CD14-positive monocyte (primary cell): Measurements from ENCODE around the gene SLC24A4. TPM values are rescaled to one million over a fixed set of nuclear protein-coding genes. Genes with fewer than 3 reads are reported as not detected.
A peak's percentile ranks its signal among the peaks of the same experiment; 100 is the strongest.

Experiments used
- DNase-seq, 3 donors: peaks; one replicate each; pipeline ENCODE4 v3.0.0-alpha.2; 2011 to 2022
- H2AFZ ChIP-seq: 2 replicates; pipeline ENCODE4 v1.6.0; 2012; ENCODE audit warnings: mild to moderate bottlenecking, low read depth, low read length, inconsistent platforms; ENCODE audit not compliant: insufficient read depth, poor library complexity, severe bottlenecking
- H3K27ac ChIP-seq, 2 donors: 1 replicate in 1 of 2; 2 replicates in 1 of 2; pipeline ENCODE4 v1.5.1; 2012 to 2013; ENCODE audit warnings: low read length in 2 of 2, control low read depth in 1 of 2, inconsistent platforms in 1 of 2, low read depth in 1 of 2, mild to moderate bottlenecking in 1 of 2
- H3K27me3 ChIP-seq, 2 donors: one replicate each; pipeline versions ENCODE4 v1.6.0 to v1.6.1; 2011 to 2013; ENCODE audit warnings: low read length in 2 of 2; ENCODE audit not compliant: control insufficient read depth in 2 of 2, insufficient read depth in 2 of 2
- H3K36me3 ChIP-seq, 2 donors: replicated peaks in 1 of 2; 1 replicate in 1 of 2; 2 replicates in 1 of 2; pipeline versions ENCODE4 v1.5.1 to v1.6.1; 2012 to 2013; ENCODE audit warnings: low read length in 2 of 2, control low read depth in 1 of 2, inconsistent platforms in 1 of 2, mild to moderate bottlenecking in 1 of 2; ENCODE audit not compliant: insufficient read depth in 2 of 2, control insufficient read depth in 1 of 2
- H3K4me1 ChIP-seq, 2 donors: 1 replicate in 1 of 2; 2 replicates in 1 of 2; pipeline versions ENCODE4 v1.5.1 to v1.6.1; 2012 to 2013; ENCODE audit warnings: low read length in 2 of 2, control low read depth in 1 of 2, inconsistent platforms in 1 of 2, mild to moderate bottlenecking in 1 of 2, moderate library complexity in 1 of 2; ENCODE audit not compliant: insufficient read depth in 2 of 2, control insufficient read depth in 1 of 2
- H3K4me2 ChIP-seq: replicated peaks from 2 replicates; pipeline ENCODE3; 2012; ENCODE audit warnings: low read length, moderate library complexity, mild to moderate bottlenecking; ENCODE audit not compliant: poor library complexity, severe bottlenecking; ENCODE audit errors: extremely low read depth
- H3K4me3 ChIP-seq, 3 experiments: fragments of 200-600 bp in 1 of 3; sonication (generic) in 1 of 3; replicated peaks in 1 of 3; 1 replicate in 2 of 3; 2 replicates in 1 of 3; pipeline ENCODE4 v1.5.1; 2011 to 2013; ENCODE audit warnings: low read length in 3 of 3, mild to moderate bottlenecking in 3 of 3, control low read depth in 2 of 3, low read depth in 2 of 3, inconsistent platforms in 1 of 3, moderate library complexity in 1 of 3
- H3K79me2 ChIP-seq: 2 replicates; pipeline ENCODE4 v1.6.0; 2012; ENCODE audit warnings: mild to moderate bottlenecking, control low read depth, inconsistent platforms, low read length, moderate library complexity; ENCODE audit not compliant: insufficient read depth
- H3K9ac ChIP-seq: 2 replicates; pipeline ENCODE4 v1.6.0; 2017; ENCODE audit warnings: low read length, mild to moderate bottlenecking; ENCODE audit not compliant: insufficient read depth, poor library complexity, severe bottlenecking
- H3K9me3 ChIP-seq, 2 donors: replicated peaks in 1 of 2; 1 replicate in 1 of 2; 2 replicates in 1 of 2; pipeline versions ENCODE4 v1.5.1 to v1.6.1; 2012 to 2013; ENCODE audit warnings: low read length in 2 of 2, control low read depth in 1 of 2; ENCODE audit not compliant: control insufficient read depth in 1 of 2, insufficient read depth in 1 of 2
- H4K20me1 ChIP-seq: 2 replicates; pipeline ENCODE4 v1.6.0; 2012; ENCODE audit warnings: mild to moderate bottlenecking, low read length, control low read depth, moderate library complexity; ENCODE audit not compliant: insufficient read depth
- H3K27ac Mint-ChIP-seq, 7 donors: one replicate each; pipeline ENCODE4 v1.8.0; 2020; ENCODE audit warnings: mild to moderate bottlenecking in 7 of 7, mixed read lengths in 7 of 7, moderate library complexity in 6 of 7, inconsistent platforms in 2 of 7
- H3K27me3 Mint-ChIP-seq, 3 donors: one replicate each; pipeline ENCODE4 v1.8.0; 2021 to 2022; ENCODE audit warnings: low read depth in 3 of 3, mild to moderate bottlenecking in 3 of 3, mixed read lengths in 3 of 3, moderate library complexity in 3 of 3, inconsistent platforms in 1 of 3
- H3K36me3 Mint-ChIP-seq, 2 donors: one replicate each; pipeline ENCODE4 v1.8.0; 2020; ENCODE audit warnings: mixed read lengths in 2 of 2, inconsistent platforms in 1 of 2, mild to moderate bottlenecking in 1 of 2
- H3K4me1 Mint-ChIP-seq: one replicate; pipeline ENCODE4 v1.8.0; 2020; ENCODE audit warnings: mild to moderate bottlenecking, mixed read lengths
- H3K4me3 Mint-ChIP-seq, 2 donors: one replicate each; pipeline ENCODE4 v1.8.0; 2020; ENCODE audit warnings: mild to moderate bottlenecking in 2 of 2, mixed read lengths in 2 of 2, moderate library complexity in 1 of 2
- H3K9me3 Mint-ChIP-seq, 7 donors: one replicate each; pipeline ENCODE4 v1.8.0; 2020 to 2022; ENCODE audit warnings: mixed read lengths in 7 of 7, mild to moderate bottlenecking in 6 of 7, moderate library complexity in 6 of 7, inconsistent platforms in 2 of 7
- WGBS: methylation state at CpG from one replicate; pipeline ENCODE4 v1.1.5; 2013; ENCODE audit warnings: missing lambda C conversion rate; ENCODE audit not compliant: insufficient coverage; 5-methylcytosine and 5-hydroxymethylcytosine counted together
- intact Hi-C, 2 donors: fragments of 100-400 bp; cut with micrococcal nuclease; formaldehyde crosslinking; loops; one replicate each; pipeline versions ENCODE4 v1.15.0 to v1.15.1; 2023
- polyA plus RNA-seq, 3 donors: library from polyadenylated mRNA; depleted of rRNA in 1 of 3; unstranded in 2 of 3; stranded (reverse) in 1 of 3; fragments of 300-500 nt in 2 of 3; fragments of >200 nt in 1 of 3; fragmentation: Illumina TruSeq in 2 of 3; gene quantifications; 1 replicate in 2 of 3; 2 replicates in 1 of 3; pipeline ENCODE4 v1.2.3, GENCODE V29; 2012 to 2021
- TF ChIP-seq, protein P1 (sequence below): fragments of 200-600 bp; IDR thresholded peaks from one replicate; pipeline ENCODE4 v1.8.0; 2022; ENCODE audit warnings: antibody characterized with exemption, mild to moderate bottlenecking

The SLC24A4 gene
- polyA plus RNA-seq, 3 donors = 20.0 to 41.9 (median 26.5) TPM

DNA sequence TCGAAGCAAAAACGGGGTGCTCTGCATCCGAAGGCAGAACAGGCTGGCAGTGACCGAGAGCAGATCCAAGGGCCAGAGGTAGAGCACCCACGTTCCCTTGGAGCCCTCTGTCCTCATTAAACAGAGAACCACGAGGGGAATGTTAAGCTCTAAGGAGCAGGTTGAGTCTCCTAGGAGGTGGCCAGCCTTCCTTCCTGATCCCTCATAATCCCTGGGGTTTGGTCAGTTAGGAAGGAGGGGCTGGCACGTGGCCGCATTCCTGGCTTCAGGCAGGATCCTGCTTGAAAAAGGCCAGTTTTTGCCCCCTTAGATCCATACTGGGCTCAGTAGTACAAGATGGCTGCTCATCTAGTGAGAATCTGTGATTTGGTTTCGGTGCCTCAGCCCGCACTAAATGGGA lies 57.2 kb downstream of the SLC24A4 start:
- Histone ChIP-seq H3K4me2 (no peak overlapping the region), H3K4me3 (no peak overlapping the region), H3K27ac (no peak overlapping the region), H3K9ac (no peak overlapping the region), H3K79me2 (no peaks in the 10 kb centered on the region), H3K36me3 (no peaks in the 10 kb centered on the region), H3K27me3 (no peaks in the 10 kb centered on the region), H4K20me1 (no peaks in the 10 kb centered on the region), H3K9me3 (no peaks in the 10 kb centered on the region), H2AFZ (no peak overlapping the region), H3K4me1 (peaks cover 28 to 35% of the 10 kb centered on the region in 2 donors)
- Mint-ChIP-seq H3K27me3 (peaks cover 3 to 16% (median 3%) of the 10 kb centered on the region in 3 donors), H3K27ac (no peak overlapping the region), H3K4me1 (peaks cover 34% of the 10 kb centered on the region), H3K4me3 (no peak overlapping the region), H3K9me3 (no peaks in the 10 kb centered on the region), H3K36me3 (peaks cover 19 to 26% of the 10 kb centered on the region in 2 donors)
- TF ChIP-seq, protein P1, sequence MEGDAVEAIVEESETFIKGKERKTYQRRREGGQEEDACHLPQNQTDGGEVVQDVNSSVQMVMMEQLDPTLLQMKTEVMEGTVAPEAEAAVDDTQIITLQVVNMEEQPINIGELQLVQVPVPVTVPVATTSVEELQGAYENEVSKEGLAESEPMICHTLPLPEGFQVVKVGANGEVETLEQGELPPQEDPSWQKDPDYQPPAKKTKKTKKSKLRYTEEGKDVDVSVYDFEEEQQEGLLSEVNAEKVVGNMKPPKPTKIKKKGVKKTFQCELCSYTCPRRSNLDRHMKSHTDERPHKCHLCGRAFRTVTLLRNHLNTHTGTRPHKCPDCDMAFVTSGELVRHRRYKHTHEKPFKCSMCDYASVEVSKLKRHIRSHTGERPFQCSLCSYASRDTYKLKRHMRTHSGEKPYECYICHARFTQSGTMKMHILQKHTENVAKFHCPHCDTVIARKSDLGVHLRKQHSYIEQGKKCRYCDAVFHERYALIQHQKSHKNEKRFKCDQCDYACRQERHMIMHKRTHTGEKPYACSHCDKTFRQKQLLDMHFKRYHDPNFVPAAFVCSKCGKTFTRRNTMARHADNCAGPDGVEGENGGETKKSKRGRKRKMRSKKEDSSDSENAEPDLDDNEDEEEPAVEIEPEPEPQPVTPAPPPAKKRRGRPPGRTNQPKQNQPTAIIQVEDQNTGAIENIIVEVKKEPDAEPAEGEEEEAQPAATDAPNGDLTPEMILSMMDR = no peak
- 97% methylated on average over 9 of the region's 10 CpGs for WGBS
- no peak for DNase-seq
- intact Hi-C loops = loop anchor here in 1 of 2 donors (10.0 kb wide), 1 partner anchor 75 kb away; no protein-coding TSS in a partner anchor

DNA sequence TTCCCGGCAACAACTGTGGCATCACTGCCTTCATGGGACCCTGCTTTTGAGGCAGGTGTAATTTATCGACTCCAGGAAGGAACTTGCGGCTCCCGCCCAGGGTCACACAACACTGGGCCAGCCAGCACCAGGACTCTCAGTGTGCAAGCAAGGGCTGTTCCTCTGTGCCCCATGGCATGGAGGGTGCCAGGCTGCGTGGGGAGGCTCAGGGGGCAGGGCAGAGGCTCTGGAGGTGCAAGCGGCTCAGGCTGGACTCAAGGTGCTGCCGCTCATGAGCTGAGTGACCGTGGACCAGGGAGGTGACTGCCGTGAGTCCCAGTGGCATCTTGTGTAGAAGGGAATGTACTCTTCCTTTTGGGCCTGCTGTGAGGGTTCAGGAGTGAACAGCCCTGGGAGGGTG lies 57.6 kb downstream of the SLC24A4 start:
- no peak overlapping the region for H3K4me2 ChIP-seq
- no peaks in the 10 kb centered on the region for H3K79me2 ChIP-seq
- no peak overlapping the region for H3K27ac ChIP-seq
- H3K9ac ChIP-seq = no peak overlapping the region
- H3K36me3 ChIP-seq = no peaks in the 10 kb centered on the region
- Mint-ChIP-seq H3K9me3 (no peaks in the 10 kb centered on the region), H3K27me3 (peaks cover 3 to 14% (median 3%) of the 10 kb centered on the region in 3 donors), H3K4me1 (peaks cover 39% of the 10 kb centered on the region), H3K27ac (peak overlapping the region in 2 of 7 donors; percentile 38 to 58), H3K4me3 (no peak overlapping the region), H3K36me3 (peaks cover 16 to 22% of the 10 kb centered on the region in 2 donors)
- H3K27me3 ChIP-seq = no peaks in the 10 kb centered on the region
- no peaks in the 10 kb centered on the region for H3K9me3 ChIP-seq
- H3K4me1 ChIP-seq = peaks cover 33 to 40% of the 10 kb centered on the region in 2 donors
- H2AFZ ChIP-seq = no peak overlapping the region
- no peak for DNase-seq
- TF ChIP-seq, protein P1 = no peak
- intact Hi-C loops = loop anchor here in 1 of 2 donors (10.0 kb wide), 1 partner anchor 74 kb away; no protein-coding TSS in a partner anchor
- 98% methylated on average over 8 of the region's 9 CpGs for WGBS
- H3K4me3 ChIP-seq = no peak overlapping the region
- no peaks in the 10 kb centered on the region for H4K20me1 ChIP-seq
